SHP77 treated with DMSO at 0.1 percent for 48 hours (cell line): ENCODE data around the gene NDE1.
A peak's percentile ranks its signal among the peaks of the same experiment; 100 is the strongest.
"Not testable (repeated sequence)": the region's sequence is repeated elsewhere in the genome, so short reads cannot be mapped to it uniquely, and the experiment has no call there.

Source experiments
- DNase-seq: peaks from one replicate; lab custom pipeline; 2025; lab: John Stamatoyannopoulos, UW

Gene NDE1

GRCh38 chr16:15650019-15650697 lies at the start of gene NDE1:
NDE1 (plus strand) TSS chr16:15650245; CDS start chr16:15664779, 14,534 bp downstream.
- peak; percentile 50 for DNase-seq

- no peak for DNase-seq
Measured at GRCh38 chr16:15601212-15601879, 48.7 kb upstream of the NDE1 start.

GRCh38 chr16:15602285-15603044 lies 47.6 kb upstream of the NDE1 start:
- no peak for DNase-seq

- DNase-seq, result no peak
Measured at GRCh38 chr16:15604460-15605440, 45.3 kb upstream of the NDE1 start.

- DNase-seq, result no peak
Measured at GRCh38 chr16:15605839-15606517, 44.1 kb upstream of the NDE1 start.

GRCh38 chr16:15606518-15607220 lies 43.4 kb upstream of the NDE1 start:
- no peak for DNase-seq

- not testable (repeated sequence) for DNase-seq
Measured at GRCh38 chr16:15607221-15607699, 42.8 kb upstream of the NDE1 start.

- no peak for DNase-seq
Measured at GRCh38 chr16:15607700-15608396, 42.2 kb upstream of the NDE1 start.

- DNase-seq, result no peak
Measured at GRCh38 chr16:15608398-15609285, 41.4 kb upstream of the NDE1 start.

- DNase-seq, result no peak
Measured at GRCh38 chr16:15609286-15609649, 40.8 kb upstream of the NDE1 start.

GRCh38 chr16:15610369-15610871 lies 39.6 kb upstream of the NDE1 start:
- no peak for DNase-seq

- no peak for DNase-seq
Measured at GRCh38 chr16:15611610-15612009, 38.4 kb upstream of the NDE1 start.

- DNase-seq, result no peak
Measured at GRCh38 chr16:15613676-15614075, 36.4 kb upstream of the NDE1 start.

GRCh38 chr16:15616012-15616411 lies 34.0 kb upstream of the NDE1 start:
- no peak for DNase-seq

- no peak for DNase-seq
Measured at GRCh38 chr16:15616475-15617165, 33.4 kb upstream of the NDE1 start.

- DNase-seq, result no peak
Measured at GRCh38 chr16:15617901-15618300, 32.1 kb upstream of the NDE1 start.

GRCh38 chr16:15618392-15618791 lies 31.7 kb upstream of the NDE1 start:
- no peak for DNase-seq

- DNase-seq, result no peak
Measured at GRCh38 chr16:15620611-15621195, 29.3 kb upstream of the NDE1 start.
